ENCODE measurements around the gene GPD2. TPM values are rescaled to one million over a fixed set of nuclear protein-coding genes. Genes with fewer than 3 reads are reported as not detected.

Gene GPD2
- total RNA-seq, 6 experiments from 2014 or later: 44.4 to 69.8 (median 55.7) TPM

DNA sequence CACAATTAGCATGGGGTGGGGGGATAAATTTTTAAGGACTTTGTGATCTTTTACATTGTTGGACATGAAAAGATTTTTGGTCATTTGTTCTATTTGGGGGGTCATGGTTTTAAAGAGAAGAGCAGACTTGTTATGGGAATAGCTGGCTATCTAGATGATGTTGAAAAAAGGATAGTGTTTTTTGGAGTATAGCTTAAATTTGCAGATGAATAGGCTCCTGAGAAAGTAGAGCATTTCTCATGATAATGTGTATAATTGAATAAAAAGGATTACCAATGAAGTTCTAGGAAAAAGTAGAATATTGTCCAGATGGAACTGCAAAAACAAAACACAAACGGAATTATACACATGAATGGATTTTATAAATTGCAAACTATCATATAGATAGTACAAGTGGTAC is 186.3 kb downstream of the GPD2 start:
- H3K36me3 Mint-ChIP-seq (ENCODE audit: low read depth): no peaks in the 10 kb centered on the region
- H3K4me1 Mint-ChIP-seq (ENCODE audit: low read depth): no peaks in the 10 kb centered on the region
- H3K27me3 Mint-ChIP-seq (ENCODE audit: insufficient read depth): no peaks in the 10 kb centered on the region; the same call in 1 of the 2 replicates
- no peak for DNase-seq
- no peak overlapping the region for H3K4me3 Mint-ChIP-seq
- H3K9me3 Mint-ChIP-seq: no peaks in the 10 kb centered on the region
- H3K27ac Mint-ChIP-seq: no peak overlapping the region
- TF ChIP-seq, protein P1, sequence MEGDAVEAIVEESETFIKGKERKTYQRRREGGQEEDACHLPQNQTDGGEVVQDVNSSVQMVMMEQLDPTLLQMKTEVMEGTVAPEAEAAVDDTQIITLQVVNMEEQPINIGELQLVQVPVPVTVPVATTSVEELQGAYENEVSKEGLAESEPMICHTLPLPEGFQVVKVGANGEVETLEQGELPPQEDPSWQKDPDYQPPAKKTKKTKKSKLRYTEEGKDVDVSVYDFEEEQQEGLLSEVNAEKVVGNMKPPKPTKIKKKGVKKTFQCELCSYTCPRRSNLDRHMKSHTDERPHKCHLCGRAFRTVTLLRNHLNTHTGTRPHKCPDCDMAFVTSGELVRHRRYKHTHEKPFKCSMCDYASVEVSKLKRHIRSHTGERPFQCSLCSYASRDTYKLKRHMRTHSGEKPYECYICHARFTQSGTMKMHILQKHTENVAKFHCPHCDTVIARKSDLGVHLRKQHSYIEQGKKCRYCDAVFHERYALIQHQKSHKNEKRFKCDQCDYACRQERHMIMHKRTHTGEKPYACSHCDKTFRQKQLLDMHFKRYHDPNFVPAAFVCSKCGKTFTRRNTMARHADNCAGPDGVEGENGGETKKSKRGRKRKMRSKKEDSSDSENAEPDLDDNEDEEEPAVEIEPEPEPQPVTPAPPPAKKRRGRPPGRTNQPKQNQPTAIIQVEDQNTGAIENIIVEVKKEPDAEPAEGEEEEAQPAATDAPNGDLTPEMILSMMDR (IDR thresholded peaks at IDR 0.05): no peak

- no peak overlapping the region for H3K4me3 Mint-ChIP-seq
- H3K36me3 Mint-ChIP-seq (ENCODE audit: low read depth): no peaks in the 10 kb centered on the region
- H3K4me1 Mint-ChIP-seq (ENCODE audit: low read depth): no peaks in the 10 kb centered on the region
- DNase-seq: no peak
- no peaks in the 10 kb centered on the region; the same call in 1 of the 2 replicates for H3K27me3 Mint-ChIP-seq (ENCODE audit: insufficient read depth)
- TF ChIP-seq, protein P1 (IDR thresholded peaks at IDR 0.05): no peak
- no peaks in the 10 kb centered on the region for H3K9me3 Mint-ChIP-seq
- H3K27ac Mint-ChIP-seq: no peak overlapping the region
These were observed 189.4 kb downstream of the GPD2 start for GRCh38 chr2:156625360-156626170.

DNA sequence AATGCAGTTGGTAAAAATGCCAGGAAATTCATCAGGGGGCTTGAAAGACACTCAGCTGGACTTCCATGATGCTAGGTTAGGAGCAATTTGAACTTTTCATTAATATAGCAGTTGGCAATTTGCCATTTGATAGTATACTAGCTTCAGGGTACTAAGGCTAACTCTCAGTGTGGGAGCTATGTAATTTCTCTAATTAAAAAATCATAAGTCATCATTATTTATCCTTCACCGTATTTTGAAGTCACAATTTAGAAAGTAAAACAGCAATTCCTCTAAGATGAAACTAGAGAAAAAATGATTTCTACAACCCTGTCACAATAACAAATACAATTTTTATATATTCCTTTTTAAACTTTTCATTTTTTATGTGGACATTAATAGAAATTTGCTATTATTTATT is 190.8 kb downstream of the GPD2 start:
- Mint-ChIP-seq H3K36me3 (ENCODE audit: low read depth) (no peaks in the 10 kb centered on the region), H3K4me3 (no peak overlapping the region), H3K27me3 (ENCODE audit: insufficient read depth) (no peaks in the 10 kb centered on the region), H3K9me3 (no peaks in the 10 kb centered on the region), H3K27ac (no peak overlapping the region), H3K4me1 (ENCODE audit: low read depth) (no peaks in the 10 kb centered on the region)
- TF ChIP-seq, protein P1 (IDR thresholded peaks at IDR 0.05): no peak
- no peak for DNase-seq

DNA sequence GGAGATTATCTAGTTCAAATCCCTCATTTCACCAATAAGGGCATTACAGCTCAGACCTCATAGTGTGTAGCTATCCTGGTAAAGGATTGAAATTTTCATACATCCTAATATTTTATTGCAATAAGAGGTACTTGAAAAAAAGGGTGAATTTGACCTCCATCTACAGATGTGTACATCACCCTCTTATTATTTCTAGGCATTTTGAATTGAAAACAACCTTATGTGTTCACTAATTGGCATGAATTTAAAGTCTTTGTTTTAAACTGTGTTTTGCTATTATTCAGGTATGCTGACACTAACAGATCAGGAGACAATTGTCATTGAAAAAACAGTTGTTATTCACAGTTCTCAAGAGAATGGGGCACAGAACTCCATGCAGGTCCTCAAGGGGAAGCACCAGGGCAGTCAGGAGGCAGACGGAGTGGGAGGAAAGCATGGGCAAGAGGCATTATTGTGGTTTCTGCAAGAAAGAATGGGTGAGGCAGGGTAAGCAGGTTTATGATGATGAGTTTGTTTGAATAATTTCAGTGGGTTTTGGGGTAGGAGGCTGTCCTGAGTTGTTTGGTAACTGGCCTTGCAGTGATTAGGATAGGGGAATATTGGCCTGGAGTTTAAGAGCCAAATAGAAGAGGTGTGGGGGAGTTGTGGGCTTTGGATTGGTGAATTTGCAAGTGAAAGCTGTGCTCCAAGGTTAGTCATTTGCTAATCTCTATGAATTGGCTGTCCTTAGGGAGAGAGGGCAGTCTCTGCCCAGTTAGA is 194.6 kb downstream of the GPD2 start:
- Mint-ChIP-seq H3K4me1 (ENCODE audit: low read depth) (no peaks in the 10 kb centered on the region), H3K27me3 (ENCODE audit: insufficient read depth) (peaks cover 4% of the 10 kb centered on the region), H3K4me3 (no peak overlapping the region), H3K36me3 (ENCODE audit: low read depth) (no peaks in the 10 kb centered on the region), H3K27ac (no peak overlapping the region), H3K9me3 (no peaks in the 10 kb centered on the region)
- TF ChIP-seq, protein P1 (IDR thresholded peaks at IDR 0.05): no peak
- no peak for DNase-seq

DNA sequence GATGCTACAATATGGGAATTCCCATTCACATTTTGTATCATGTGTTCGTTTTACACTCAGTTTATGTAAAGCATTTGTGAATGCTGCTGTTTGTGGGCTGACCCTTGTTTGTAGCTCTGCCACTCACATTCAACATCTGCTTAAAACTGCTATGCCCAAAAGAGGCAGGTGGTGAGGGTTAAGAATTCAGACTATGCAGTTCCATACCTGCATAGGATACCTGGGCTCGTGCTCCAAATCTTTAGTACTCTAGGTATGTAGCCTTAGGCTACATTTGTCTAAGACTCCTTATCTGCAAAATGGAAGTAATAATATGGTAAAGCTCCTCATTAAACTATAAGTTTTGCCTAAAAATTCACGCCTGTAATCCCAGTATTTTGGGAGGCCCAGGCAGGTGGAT is 199.5 kb downstream of the GPD2 start:
- Mint-ChIP-seq H3K27me3 (ENCODE audit: insufficient read depth) (peaks cover 4% of the 10 kb centered on the region), H3K9me3 (no peaks in the 10 kb centered on the region), H3K36me3 (ENCODE audit: low read depth) (no peaks in the 10 kb centered on the region), H3K4me3 (no peak overlapping the region), H3K27ac (no peak overlapping the region), H3K4me1 (ENCODE audit: low read depth) (no peaks in the 10 kb centered on the region)
- DNase-seq: no peak
- TF ChIP-seq, protein P1 (IDR thresholded peaks at IDR 0.05): no peak

Other genes starting within 250 kb of the GPD2 start
- gene NR4A2, start 103.7 kb upstream of the GPD2 start, total RNA-seq (2021; fragmentation: NEBNext Ultra II Directional; extraction: Animal tissue kit (Norgen Biotek cat#: 25700)): 1 to 10 TPM; 1.8 to 7.5 (median 5.8) TPM

Measured in HFFc6 (cell line).